Ovary (tissue), 3 donors: ENCODE results near the gene TENM4.

Experiments used
- CTCF ChIP-seq, 3 donors: fragments of 450-650 bp in 2 of 3; fragments of 200-600 bp in 1 of 3; IDR thresholded peaks; one replicate each; pipeline versions ENCODE4 v1.5.1 to v1.8.0; 2016 to 2022; ENCODE audit warnings: antibody characterized with exemption in 3 of 3, mild to moderate bottlenecking in 1 of 3
- POLR2A ChIP-seq: fragments of 450-650 bp; IDR thresholded peaks from one replicate; pipeline ENCODE4 v1.6.1; 2017; ENCODE audit warnings: antibody characterized with exemption, mild to moderate bottlenecking, moderate library complexity
- donor health status: DM: no; HTN: no; CAD: no.

GRCh38 chr11:78759071-78759470, 681.8 kb downstream of the TENM4 start:
- TF ChIP-seq CTCF (IDR thresholded peaks at IDR 0.05), result no peak
- no peak for TF ChIP-seq POLR2A
